Left ventricle myocardium superior (tissue), 1 donor: ENCODE measurements around the gene HEATR3. TPM values are rescaled to one million over a fixed set of nuclear protein-coding genes. Genes with fewer than 3 reads are reported as not detected.
A peak's percentile ranks its signal among the peaks of the same experiment; 100 is the strongest.

Source experiments
- ATAC-seq: fragments of 200-7000 bp; cut with Tn5 transposase; one replicate; pipeline ENCODE4 v1.9.1; 2020; ENCODE audit warnings: mild to moderate bottlenecking, moderate library complexity
- DNase-seq: peaks from one replicate; pipeline ENCODE4 v3.0.0-alpha.2; 2020
- intact Hi-C: fragments of 100-400 bp; cut with micrococcal nuclease; formaldehyde crosslinking; loops from one replicate; pipeline ENCODE4 v1.11.0; 2022
- total RNA-seq: library from RNA; stranded (reverse); fragmentation: NEBNext Ultra II Directional; extraction: Animal tissue kit (Norgen Biotek cat#: 25700); gene quantifications from one replicate; pipeline ENCODE4 v1.2.1, GENCODE V29; 2021
- donor health status: DM: no; HTN: yes; CAD: no; lungs with severe emphysema.

The HEATR3 gene
- total RNA-seq, 1 donor from 2014 or later = 9.6 TPM

- intact Hi-C loops = no loop called here
- no peak for DNase-seq
- no peak for ATAC-seq
Measured at GRCh38 chr16:50139580-50139979, 73.8 kb downstream of the HEATR3 start.

DNA sequence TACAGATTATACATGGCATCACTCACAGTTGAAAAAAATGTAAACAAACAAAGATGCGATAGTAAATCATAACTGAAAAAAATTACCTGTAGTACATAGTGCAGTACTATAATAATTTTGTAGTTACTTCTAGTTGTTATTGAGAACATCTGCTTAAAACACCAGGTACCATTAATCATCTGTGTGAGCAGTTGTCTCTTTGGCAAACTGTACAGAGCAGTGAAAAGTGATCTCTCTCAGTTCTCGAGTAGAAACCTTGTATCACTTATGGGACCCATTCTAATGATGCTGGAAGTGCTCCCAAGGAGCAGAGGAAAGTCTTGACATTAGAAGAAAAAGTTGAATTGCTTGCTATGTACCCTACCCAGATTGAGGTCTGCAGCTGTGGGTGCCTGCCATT, 78.4 kb downstream of the HEATR3 start:
- no peak for DNase-seq
- ATAC-seq = no peak
- intact Hi-C loops = no loop called here

- ATAC-seq (no peak), DNase-seq (no peak)
- intact Hi-C loops = no loop called here
Measured at GRCh38 chr16:50146479-50147435, 81.0 kb downstream of the HEATR3 start.

- ATAC-seq (no peak), DNase-seq (no peak)
- intact Hi-C loops = loop anchor here (10.0 kb wide), 1 partner anchor 53 kb away; no protein-coding TSS in a partner anchor
Measured at GRCh38 chr16:50151322-50151721, 85.6 kb downstream of the HEATR3 start.

DNA sequence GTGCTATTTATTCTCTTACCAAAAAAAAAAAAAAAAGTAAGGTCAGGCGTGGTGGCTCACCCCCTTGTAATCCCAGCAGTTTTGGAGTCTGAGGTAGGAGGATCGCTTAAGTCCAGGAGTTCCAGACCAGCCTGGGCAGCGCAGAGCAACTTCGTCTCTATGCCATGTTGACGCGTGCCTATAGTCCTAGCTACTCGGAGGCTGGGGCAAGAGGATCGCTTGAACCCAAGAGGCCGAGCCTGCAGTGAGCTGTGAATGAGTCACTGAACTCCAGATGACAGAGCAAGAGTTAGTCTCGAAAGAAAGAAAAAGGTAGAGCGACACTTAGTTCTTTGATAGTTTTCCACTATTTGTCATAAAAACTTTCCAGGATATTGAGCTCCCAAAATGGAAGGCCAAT, 86.0 kb downstream of the HEATR3 start:
- ATAC-seq = no peak
- intact Hi-C loops = loop anchor here (10.0 kb wide), 1 partner anchor 53 kb away; no protein-coding TSS in a partner anchor

GRCh38 chr16:50152351-50152806, 86.6 kb downstream of the HEATR3 start:
- intact Hi-C loops = loop anchor here (10.0 kb wide), 1 partner anchor 52 kb away; no protein-coding TSS in a partner anchor
- peak; percentile 47 for ATAC-seq
- DNase-seq = no peak

More for the DNA sequence above, 86.0 kb downstream of the HEATR3 start:
- DNase-seq = no peak

DNA sequence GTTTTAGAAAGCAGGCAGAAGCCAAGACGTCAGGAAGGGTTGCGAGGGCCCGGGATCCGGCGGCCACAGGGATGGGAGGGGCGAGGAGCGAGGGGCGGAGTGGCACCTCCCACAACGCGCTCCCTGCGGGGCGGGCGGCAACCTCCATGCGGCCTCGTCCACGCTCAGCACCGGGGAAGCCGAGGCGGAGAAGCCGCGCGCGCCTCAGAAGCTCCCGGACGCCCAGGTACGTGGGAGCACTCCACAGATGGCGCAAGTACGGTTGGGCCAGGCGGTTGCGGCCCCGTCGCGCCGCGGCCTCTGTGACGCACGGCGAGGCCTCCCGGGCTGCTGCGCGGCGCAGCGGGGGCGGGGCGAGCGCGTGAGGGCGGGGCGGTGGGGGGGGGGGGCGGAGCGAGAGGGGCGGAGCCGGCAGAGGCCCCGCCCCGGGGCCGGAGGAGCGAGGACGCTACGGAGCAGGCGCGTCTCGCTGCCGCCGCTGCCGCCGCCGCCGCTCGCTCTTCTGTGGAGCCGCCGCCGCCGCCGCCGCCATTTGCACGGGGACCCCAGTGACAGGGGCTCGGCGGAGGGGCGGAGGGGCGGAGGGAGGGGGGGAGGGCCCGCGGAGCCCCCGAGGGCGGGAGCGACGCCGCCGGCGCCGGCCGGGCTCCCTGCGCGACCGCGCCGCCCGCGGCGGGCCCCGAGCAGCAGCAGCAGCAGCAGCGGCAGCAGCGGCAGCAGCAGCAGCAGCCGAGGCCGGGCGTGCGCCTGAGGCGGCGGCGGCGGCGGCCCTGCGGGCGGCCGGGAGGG, 87.2 kb downstream of the HEATR3 start, which contains the start of gene TENT4B:
TENT4B (plus strand) TSS at position 500 of the 789 bp plus-strand sequence. CDS start 316 bp downstream, outside the sequence.
- intact Hi-C loops = loop anchor here (10.0 kb wide), 1 partner anchor 52 kb away; no protein-coding TSS in a partner anchor
- peak; percentile 95 for ATAC-seq
- DNase-seq = peak; percentile 92

GRCh38 chr16:50153596-50154419, 88.0 kb downstream of the HEATR3 start:
- no peak for ATAC-seq
- intact Hi-C loops = loop anchor here (10.0 kb wide), 1 partner anchor 51 kb away; no protein-coding TSS in a partner anchor
- no peak for DNase-seq

DNA sequence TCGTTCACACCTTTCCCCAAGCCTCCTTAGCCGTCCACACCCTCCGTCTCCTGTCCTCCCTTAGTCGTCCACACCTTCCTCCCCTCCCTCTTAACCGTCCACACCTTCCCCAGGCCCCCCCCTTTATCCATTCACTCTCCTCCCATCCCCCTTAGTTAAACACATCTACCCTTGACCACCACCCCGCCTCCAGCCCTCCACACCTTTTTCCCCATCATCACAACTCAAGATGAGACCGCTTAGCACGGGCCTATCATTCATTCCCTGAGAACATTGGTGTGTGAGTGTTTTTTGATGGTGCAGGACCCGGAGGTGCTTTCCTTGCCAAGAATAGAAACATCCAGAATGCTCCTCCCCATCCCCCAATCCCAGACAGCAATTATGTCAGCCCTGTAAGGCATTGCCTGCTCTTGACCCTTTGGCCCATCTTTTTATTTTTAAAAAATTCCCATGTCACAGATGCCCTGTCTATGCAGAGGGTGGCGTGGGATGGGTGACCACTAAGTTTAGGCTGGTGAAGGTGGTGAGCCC, 88.7 kb downstream of the HEATR3 start:
- intact Hi-C loops = loop anchor here (10.0 kb wide), 1 partner anchor 50 kb away; no protein-coding TSS in a partner anchor
- ATAC-seq (no peak), DNase-seq (no peak)

DNA sequence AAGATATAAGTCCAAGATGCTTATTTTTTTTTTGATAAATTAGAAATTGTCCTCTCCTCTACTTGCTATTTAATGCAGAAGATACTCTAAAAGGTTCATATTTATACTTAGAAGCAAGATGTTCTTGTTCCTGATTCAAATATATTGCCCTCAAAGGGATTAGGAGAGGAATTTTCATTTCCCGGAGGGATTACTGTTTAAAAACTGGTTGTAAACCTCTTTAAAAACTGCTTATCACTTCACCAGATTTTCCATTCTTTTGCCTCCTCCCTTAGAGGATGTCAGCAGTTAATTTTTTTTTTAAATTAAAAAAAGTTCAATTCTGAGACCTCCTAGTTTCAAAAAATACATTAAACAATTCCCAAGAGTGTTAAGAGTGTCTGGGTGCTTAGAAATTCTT, 90.2 kb downstream of the HEATR3 start:
- no peak for DNase-seq
- intact Hi-C loops = loop anchor here (10.0 kb wide), 1 partner anchor 49 kb away; no protein-coding TSS in a partner anchor
- ATAC-seq = no peak

Other genes starting within 250 kb of the HEATR3 start
- gene ZNF423, start 209.9 kb upstream of the HEATR3 start, total RNA-seq = 7.8 TPM
- 16.9 TPM for gene CNEP1R1, start 40.7 kb upstream of the HEATR3 start, total RNA-seq
- 7.8 TPM for gene TENT4B, start 87.3 kb downstream of the HEATR3 start, total RNA-seq
- gene ADCY7, start 200.6 kb downstream of the HEATR3 start, total RNA-seq = 8.3 TPM